SW480 (cell line): Measurements from ENCODE around the gene ADAP1.
"Not testable (repeated sequence)": the region's sequence is repeated elsewhere in the genome, so short reads cannot be mapped to it uniquely, and the experiment has no call there.

ENCODE experiments used
- DNase-seq: peaks from one replicate; pipeline ENCODE4 v3.0.0-alpha.2; 2016; ENCODE audit warnings: low spot score

ADAP1 gene

DNA sequence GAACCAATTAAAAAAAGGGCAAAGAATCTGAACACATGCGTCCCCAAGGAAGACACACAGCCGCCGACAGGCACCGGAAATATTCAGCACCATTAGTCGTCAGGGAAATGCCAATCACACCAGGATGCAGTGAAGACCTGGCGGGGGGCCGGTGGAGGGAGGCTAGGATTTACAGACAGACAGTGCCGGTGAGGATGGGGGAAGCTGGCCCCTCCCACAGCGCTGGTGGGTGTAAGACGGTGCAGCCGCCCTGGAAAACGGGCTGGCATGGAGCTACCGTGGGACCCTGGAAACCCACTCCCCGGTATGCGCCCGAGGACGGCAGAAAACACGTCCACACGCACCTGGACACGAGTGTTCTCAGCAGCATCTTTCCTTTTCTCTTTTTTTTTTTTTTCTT lies 4.8 kb upstream of the ADAP1 start:
- DNase-seq = no peak

DNA sequence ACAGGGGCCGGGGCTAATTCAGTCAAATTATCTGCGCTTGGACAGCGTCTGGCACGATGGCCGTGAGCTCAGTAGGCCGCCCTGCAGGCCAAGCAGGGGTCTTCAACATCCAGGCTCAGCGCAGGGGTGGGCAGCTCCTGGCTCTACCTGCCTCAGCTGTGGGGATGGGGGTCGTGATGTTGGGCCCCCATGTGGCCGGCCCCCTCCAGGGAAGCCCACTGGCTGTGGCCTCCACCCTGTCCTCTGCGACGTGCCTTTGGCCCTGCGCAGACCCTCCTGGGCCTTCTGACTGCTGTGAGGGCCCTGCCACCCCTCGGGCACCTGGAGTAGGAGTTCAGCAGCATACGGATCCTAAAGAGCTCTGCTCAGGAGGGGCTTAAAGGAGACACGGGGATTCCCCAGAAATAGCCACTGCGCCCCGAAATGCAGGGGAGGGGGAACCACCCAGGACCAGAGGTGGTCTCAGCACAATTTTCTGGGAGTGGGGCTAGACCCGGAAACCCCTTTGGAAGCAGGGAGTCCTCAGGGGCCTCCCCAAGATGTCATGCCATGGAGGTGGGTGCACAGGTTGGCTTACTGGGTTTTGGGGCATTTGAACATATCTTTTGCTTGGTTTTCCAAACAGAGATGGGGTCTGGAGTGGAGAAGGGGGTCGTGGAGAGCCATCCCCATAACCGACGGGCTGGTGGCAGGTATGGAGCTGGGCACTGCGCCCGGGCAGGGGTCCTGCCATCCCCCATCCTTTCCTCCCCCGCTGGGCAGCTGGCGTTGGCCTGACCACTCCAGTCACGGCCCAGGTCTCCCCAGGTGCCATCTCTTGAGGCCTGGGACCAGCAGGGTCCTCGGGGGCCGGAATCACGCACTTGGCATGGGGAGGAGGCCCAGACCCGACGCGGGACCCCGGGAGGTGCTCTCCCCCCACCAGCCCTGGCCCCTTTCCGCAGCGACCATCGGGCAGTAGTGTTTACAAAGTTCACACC lies 4.0 kb upstream of the ADAP1 start:
- no peak for DNase-seq

DNA sequence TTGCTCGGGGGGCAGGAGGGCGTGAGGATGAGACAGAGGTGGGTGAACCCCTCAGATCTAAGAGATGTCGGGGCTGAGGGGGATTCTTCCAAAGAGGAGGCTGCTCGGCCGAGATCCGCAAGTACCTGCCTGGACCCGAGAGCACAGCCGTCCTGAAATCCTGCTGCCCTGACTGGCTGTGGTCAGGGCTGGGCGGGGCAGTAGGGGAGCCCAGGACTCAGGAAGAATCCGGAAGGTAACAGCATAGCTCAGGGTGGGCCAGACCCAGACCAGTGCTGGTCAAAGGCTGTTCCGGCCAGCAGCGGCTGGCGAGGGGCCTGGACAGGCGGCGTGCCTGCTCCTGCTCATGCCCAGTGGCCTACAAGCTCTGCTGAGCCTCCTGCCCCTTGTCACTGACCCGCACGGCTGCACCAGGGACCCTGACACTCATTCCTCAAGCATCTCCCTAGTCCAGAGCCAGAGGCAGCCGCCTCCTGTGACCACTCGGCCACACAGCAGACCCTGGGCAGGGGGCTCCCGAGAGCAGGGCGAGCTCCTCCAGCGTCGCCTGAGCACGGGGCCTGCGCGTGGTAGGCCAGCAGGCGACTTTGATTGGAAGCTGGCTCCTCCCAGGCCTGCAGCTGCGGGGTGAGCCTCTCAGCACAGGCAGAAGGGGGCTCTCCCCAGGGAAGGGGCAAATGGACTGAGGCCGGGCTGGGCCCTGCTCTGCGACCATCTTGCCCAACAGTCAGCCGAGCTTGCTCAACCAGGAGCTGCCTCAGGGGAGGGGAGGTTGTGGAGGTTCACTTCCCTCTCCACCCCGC lies 3.1 kb upstream of the ADAP1 start:
- DNase-seq = peak; percentile 59

GRCh38 chr7:956031-956430 lies 1.6 kb upstream of the ADAP1 start:
- DNase-seq = no peak

- peak; percentile 85 for DNase-seq
These were observed 743 bp downstream of the ADAP1 start for GRCh38 chr7:953547-954327.

DNA sequence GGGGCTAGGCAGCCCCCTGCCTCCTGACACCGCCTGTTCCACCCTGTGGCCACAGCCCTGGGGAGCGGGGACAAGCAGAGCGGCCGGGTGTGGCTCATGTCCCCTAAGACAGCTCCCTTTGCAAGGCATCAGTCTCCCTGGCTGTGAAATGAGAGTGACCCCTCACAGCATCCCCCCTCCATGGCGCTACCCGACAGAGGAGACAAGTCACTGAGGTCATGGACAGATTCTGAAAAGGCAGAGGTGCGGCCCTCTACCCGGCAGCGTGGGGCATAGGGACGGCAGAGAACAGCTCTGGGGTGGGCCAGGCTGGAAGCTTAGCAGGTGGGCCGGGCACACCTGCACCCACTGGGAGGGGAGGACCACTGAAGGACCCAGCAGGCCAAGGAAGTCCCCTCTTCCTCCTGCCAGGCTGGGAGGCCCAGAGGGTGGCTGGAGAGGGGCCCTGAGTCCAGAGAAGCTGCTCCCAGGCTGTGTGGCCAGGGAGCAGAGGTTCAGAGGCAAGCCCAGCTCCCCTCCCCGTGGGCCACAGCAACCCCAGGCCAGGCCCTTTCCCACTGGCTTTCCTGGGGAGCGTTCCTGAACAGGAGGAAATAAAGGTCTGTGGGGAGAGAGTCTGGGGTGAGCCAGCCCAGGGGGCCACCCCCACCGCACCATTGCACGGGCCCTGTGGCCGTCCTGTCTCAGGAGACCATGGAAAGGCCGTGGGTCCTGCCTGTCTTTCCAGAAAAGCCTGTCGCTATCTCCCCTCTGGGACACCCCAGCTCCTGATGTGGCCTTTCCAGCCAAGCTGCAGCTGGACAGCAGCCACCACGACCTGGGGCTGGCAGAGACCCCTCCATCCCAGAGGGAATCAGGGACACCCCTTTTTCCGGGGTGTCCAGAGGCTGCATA lies 1.7 kb downstream of the ADAP1 start:
- no peak for DNase-seq

GRCh38 chr7:951881-952547 lies 2.5 kb downstream of the ADAP1 start:
- no peak for DNase-seq

DNA sequence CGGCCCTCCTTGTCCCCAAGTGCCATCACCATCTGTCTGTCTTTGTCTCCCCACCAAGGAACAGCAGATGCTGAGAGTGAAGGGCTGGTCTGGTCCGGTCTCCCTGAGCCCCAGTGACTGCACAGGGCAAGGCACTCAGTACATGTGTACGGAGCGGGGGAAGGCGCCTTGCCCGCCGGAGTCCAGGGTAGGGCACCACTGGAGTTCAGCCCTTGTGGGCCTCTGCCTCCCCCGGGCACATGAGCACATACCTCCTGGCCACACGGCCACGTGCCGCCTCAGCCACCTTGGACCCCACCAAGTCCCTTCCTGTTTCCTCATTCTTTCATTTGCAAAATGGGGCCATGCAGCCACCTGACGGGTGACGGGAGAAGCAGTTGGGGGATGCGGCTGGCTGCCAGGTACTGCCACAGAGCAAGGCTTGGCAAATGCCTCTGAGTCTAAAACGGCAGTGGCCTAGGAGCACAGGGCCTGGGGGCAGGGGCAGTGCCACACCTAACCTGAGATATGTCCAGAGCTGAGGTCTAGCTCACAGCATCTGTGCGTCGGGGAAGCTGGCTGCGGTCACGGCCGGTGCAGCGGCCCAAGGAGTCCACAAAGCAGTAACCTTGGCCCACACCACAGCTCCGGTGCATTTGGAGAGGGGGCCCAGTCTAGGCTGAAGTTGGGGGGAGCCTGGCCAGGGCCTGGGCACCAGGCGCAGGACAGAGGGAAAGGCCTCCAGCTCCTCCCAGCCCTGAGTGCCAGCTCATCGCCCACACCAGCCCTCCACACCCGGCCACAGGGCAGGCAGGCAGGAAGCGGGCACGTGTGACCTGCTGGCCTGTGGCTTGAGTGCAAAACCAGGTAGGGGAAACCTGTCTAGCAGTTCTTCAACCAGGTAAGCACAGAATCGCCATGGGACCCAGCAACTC lies 5.2 kb downstream of the ADAP1 start:
- DNase-seq = peak; percentile 90

- DNase-seq = peak; percentile 46
These were observed 6.9 kb downstream of the ADAP1 start for GRCh38 chr7:947391-948210.

GRCh38 chr7:946256-946996 lies 8.1 kb downstream of the ADAP1 start:
- DNase-seq = peak; percentile 75

DNA sequence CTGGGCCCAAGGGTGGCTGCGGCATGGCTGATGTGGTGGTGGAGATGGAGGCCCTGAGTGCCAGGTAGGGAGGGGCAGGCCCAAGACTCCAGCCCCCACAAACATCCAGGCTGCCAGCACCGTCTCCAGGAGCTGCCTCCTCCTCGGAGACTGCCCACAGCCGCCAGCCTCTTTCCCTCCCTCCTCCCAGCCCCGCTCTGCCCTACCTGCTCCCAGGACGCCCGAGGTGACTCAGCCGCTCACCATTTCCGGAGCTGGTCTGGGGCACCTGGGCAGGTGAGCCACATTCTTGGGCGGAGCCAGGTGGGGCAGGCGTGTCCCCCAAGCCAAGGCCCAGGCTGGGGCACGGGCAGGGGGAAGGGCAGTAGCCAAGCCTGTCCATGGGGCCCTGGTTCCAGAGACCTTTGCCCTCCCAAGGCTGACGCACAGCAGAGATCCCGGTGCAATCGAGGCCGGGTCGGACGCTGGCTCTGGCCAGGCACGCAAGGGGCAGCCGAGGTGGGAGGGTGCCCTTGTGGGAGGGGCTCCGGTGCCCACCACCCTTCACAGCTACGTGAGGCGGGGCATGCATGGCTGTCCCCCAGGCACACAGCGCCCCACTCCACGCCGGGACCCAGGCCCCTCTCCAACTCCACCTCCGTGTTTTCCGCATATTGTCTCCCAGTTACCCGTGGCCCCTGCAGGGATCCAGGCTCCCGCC lies 8.8 kb downstream of the ADAP1 start:
- peak; percentile 99 for DNase-seq

DNA sequence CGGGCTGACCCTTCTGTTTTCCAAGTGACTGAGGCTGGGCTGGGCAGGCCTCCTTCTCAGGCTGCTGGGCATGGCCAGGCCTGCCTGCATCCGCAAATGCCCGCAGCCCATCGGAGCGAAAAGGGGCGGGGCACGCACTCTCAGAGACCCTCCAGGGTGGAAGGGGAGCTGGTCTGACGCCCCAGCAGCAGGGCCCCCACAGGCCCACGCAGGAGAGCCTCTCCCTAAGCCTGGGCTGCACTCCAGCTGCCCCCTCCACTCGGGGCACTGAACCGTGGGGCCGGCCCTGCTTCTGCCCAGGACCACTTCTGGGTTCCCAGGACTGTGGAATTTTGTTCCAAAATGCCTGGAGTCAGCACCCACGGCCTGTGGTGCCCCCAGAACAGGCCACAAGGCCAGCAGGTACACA lies 9.3 kb downstream of the ADAP1 start:
- peak; percentile 57 for DNase-seq

GRCh38 chr7:944744-945143 lies 9.7 kb downstream of the ADAP1 start:
- DNase-seq = no peak

DNA sequence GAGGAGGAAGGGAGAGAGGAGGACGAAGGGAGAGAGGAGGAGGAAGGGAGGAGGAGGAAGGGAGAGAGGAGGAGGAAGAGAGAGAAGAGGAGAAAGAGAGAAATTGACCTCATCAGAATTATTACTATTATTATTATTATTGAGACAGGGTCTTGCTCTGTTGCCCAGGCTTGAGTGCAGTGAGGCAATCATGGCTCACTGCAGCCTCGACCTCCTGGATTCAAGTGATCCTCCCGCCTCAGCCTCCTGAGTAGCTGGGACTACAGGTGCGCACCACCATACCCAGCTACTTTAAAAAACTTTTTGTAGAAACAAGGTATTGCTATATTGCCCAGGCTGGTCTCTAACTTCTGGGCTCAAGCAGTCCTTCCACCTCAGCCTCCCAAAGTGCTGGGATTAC lies 10.7 kb downstream of the ADAP1 start:
- DNase-seq = not testable (repeated sequence)

DNA sequence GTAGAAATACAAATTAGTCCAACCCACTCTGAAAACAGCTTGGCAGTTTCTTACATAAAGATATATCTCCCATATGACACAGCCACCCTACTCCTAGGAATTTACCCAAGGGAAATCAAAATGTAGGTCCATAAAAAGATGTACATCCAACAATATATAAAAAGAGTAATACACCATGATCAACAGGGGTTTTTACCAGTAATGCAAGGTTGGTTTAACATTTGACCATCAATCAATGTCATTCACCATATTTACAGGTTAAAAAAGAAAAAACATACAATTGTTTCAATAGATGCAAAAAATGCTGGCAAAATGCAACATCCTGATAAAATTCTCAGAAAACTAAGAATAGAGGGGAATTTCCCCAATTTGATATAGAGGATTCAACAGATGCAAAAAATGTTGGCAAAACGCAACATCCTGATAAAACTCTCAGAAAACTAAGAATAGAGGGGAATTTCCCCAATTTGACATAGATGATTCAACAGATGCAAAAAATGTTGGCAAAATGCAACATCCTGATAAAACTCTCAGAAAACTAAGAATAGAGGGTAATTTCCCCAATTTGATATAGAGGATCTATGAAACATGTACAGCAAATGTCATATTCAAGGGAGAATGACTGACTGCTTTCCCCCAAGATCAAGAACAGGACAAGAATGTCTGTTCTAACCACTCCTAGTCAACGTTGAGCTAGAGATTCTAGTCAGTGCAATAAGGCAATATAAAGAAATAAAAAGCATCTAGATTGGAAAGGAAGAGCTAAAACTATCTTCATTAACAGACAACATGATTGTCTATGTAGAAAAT lies 13.7 kb downstream of the ADAP1 start:
- no peak for DNase-seq

- DNase-seq = no peak
These were observed 14.6 kb downstream of the ADAP1 start for GRCh38 chr7:939843-940242.
